Smooth muscle cell (in vitro differentiated cells): ENCODE results near the gene TIPARP. TPM values are rescaled to one million over a fixed set of nuclear protein-coding genes. Genes with fewer than 3 reads are reported as not detected.

Source experiments
- DNase-seq: peaks from one replicate; lab custom pipeline; 2025; ENCODE audit not compliant: unreplicated experiment; lab: John Stamatoyannopoulos, UW
- H2AFZ ChIP-seq: fragments of 200-600 bp; sonication (generic); 2 replicates; pipeline ENCODE4 v1.6.0; 2016; ENCODE audit warnings: antibody characterized with exemption, low read depth, mild to moderate bottlenecking
- H3F3A ChIP-seq: fragments of 200-600 bp; sonication (generic); 2 replicates; pipeline ENCODE4 v1.6.0; 2017; ENCODE audit warnings: antibody characterized with exemption, low read depth
- H3K27ac ChIP-seq: fragments of 200-600 bp; sonication (generic); 2 replicates; pipeline ENCODE4 v1.5.1; 2016; ENCODE audit warnings: low read depth, mild to moderate bottlenecking
- H3K27me3 ChIP-seq: fragments of 200-600 bp; sonication (generic); 2 replicates; pipeline ENCODE4 v1.6.1; 2016; ENCODE audit warnings: low read depth, mild to moderate bottlenecking
- H3K36me3 ChIP-seq: fragments of 200-600 bp; sonication (generic); 2 replicates; pipeline ENCODE4 v1.5.1; 2016; ENCODE audit warnings: low read depth
- H3K4me1 ChIP-seq: fragments of 200-600 bp; sonication (generic); 2 replicates; pipeline ENCODE4 v1.5.1; 2016; ENCODE audit warnings: low read depth
- H3K4me2 ChIP-seq: fragments of 200-600 bp; sonication (generic); 2 replicates; pipeline ENCODE4 v1.6.0; 2016; ENCODE audit warnings: mild to moderate bottlenecking
- H3K4me3 ChIP-seq: fragments of 200-600 bp; sonication (generic); 2 replicates; pipeline ENCODE4 v1.5.1; 2016; ENCODE audit warnings: mild to moderate bottlenecking
- H3K79me2 ChIP-seq: fragments of 200-600 bp; sonication (generic); 2 replicates; pipeline ENCODE4 v1.6.0; 2016; ENCODE audit warnings: low read depth, mild to moderate bottlenecking
- H3K9ac ChIP-seq: fragments of 200-600 bp; sonication (generic); 2 replicates; pipeline ENCODE4 v1.6.0; 2016; ENCODE audit warnings: low read depth
- H3K9me3 ChIP-seq: fragments of 200-600 bp; sonication (generic); replicated peaks from 2 replicates; pipeline ENCODE4 v1.5.1; 2016; ENCODE audit warnings: low read depth
- H4K20me1 ChIP-seq: fragments of 200-600 bp; sonication (generic); 2 replicates; pipeline ENCODE4 v1.6.0; 2016; ENCODE audit warnings: low read depth
- CTCF ChIP-seq: fragments of 200-600 bp; sonication (generic); IDR thresholded peaks from 2 replicates; pipeline ENCODE4 v1.5.1; 2017; ENCODE audit warnings: borderline replicate concordance, mild to moderate bottlenecking, antibody characterized with exemption; ENCODE audit not compliant: insufficient read depth, poor library complexity, severe bottlenecking
- WGBS: methylation state at CpG from one replicate; pipeline ENCODE4 v1.1.7; 2016; ENCODE audit warnings: low lambda C conversion rate; 5-methylcytosine and 5-hydroxymethylcytosine counted together
- polyA plus RNA-seq: library from polyadenylated mRNA; unstranded; fragments of >200 nt; fragmentation: Nextera tagmentation; extraction: Ambion mirVana; gene quantifications from 2 replicates; pipeline ENCODE4 v1.2.1, GENCODE V29; 2016
- total RNA-seq: library from RNA; depleted of rRNA; stranded (reverse); fragments of >200 nt; gene quantifications from 2 replicates; pipeline ENCODE4 v1.2.3, GENCODE V29; 2014

Gene TIPARP
- total and polyA plus RNA-seq, 2 experiments from 2014 or later: 12.5 to 65.2 TPM

DNA sequence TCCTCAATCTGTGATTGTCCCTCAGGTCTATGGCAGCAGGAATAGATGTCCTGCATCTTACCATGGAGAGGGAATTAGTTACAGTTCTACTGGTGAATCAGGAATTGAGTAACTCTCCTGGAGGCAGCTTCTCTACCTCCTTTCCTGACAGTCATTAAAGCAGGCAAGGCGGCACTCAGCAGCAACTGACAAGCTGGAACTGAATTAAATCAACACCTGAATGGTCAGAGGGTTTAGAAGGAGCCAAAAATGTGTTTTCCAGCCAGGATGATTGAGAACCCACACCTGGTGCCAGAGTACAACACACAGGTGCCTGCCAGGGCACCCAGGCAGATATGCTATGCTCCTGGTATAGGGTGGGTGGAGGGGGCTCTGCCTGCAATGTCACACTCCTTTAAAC is 43.1 kb upstream of the TIPARP start:
- Histone ChIP-seq H3K4me2 (no peak overlapping the region), H2AFZ (no peak overlapping the region), H3K9ac (no peak overlapping the region), H3K79me2 (no peaks in the 10 kb centered on the region), H3K4me3 (no peak overlapping the region), H3K4me1 (no peaks in the 10 kb centered on the region), H3K27ac (no peak overlapping the region), H3K27me3 (no peaks in the 10 kb centered on the region), H3K36me3 (no peaks in the 10 kb centered on the region), H3K9me3 (no peaks in the 10 kb centered on the region), H4K20me1 (no peaks in the 10 kb centered on the region), H3F3A (no peaks in the 10 kb centered on the region)
- no peak for DNase-seq
- TF ChIP-seq CTCF: no peak
- 83% methylated on average over 1 of the region's 1 CpG for WGBS

DNA sequence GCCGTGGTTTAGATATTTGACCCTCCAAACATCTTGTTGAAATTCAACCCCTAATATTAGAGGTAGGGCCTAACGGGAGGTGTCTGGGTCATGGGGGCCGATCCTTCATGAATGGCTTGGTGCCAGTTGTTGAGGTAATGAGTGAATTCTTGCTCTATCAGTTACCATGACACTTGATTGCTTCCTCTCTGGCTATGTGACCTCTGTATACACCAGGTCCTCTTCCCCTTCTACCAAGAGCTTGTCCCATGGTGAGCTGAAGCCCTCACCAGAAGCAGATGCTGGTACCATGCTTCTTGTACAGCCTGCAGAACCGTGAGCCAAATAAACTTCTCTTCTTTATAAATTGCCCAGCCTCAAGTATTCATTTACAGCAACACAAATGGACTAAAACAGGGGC is 41.8 kb upstream of the TIPARP start:
- no peak for DNase-seq
- 99% methylated on average over 4 of the region's 4 CpGs for WGBS
- Histone ChIP-seq H3K9ac (no peak overlapping the region), H4K20me1 (no peaks in the 10 kb centered on the region), H3K4me1 (no peaks in the 10 kb centered on the region), H3K4me2 (no peak overlapping the region), H2AFZ (no peak overlapping the region), H3K27ac (peak overlapping the region; percentile 92), H3K4me3 (no peak overlapping the region), H3K36me3 (no peaks in the 10 kb centered on the region), H3K27me3 (no peaks in the 10 kb centered on the region), H3K9me3 (no peaks in the 10 kb centered on the region), H3K79me2 (no peaks in the 10 kb centered on the region), H3F3A (no peaks in the 10 kb centered on the region)
- TF ChIP-seq CTCF: no peak

DNA sequence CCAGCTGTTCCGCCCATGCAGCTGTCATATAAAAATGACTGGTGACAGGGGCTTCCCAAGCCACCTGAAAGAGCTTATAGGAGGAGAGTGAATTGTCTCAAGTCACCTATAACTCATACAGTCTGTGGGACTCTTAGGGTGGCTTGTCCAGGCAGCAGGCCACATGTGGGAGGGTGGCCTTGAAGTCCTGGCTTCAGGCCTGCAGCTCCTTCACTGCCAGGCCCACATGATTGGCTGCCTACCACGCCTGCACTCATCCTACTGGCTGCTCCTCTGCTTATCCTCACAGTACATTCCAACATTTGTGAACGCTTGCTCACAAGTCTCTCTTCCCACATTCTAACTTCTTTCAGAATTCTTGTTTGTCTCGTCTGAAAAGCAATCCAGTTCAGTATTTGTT is 41.1 kb upstream of the TIPARP start:
- Histone ChIP-seq H3K4me3 (no peak overlapping the region), H4K20me1 (no peaks in the 10 kb centered on the region), H3K4me2 (peak overlapping the region; percentile 45), H3K27me3 (no peaks in the 10 kb centered on the region), H3K9ac (peak overlapping the region; percentile 13), H3K4me1 (no peaks in the 10 kb centered on the region), H3K36me3 (no peaks in the 10 kb centered on the region), H3F3A (no peaks in the 10 kb centered on the region), H2AFZ (peak overlapping the region; percentile 11), H3K9me3 (no peaks in the 10 kb centered on the region), H3K79me2 (no peaks in the 10 kb centered on the region), H3K27ac (peak overlapping the region; percentile 92)
- TF ChIP-seq CTCF: no peak
- WGBS: 32% methylated on average over 4 of the region's 4 CpGs
- no peak for DNase-seq

DNA sequence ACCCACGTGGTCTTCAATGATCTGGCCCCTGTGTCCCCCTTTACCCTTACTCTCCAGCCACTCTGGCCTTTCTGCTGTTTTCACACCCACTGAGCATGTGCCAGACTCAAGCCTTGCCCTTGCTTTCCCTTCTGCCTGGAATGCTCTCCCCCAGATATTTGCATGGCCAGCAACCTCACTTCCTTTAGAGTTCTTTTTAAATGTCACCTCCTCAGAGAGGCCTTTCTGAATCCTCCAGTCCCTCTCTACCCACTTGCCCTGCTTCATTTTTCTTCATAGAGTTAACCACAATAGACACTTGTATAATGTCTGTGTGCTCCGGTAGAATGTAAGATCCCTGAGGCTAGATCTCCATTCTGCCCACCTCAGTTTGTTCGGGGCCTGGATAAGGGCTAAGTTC is 39.4 kb upstream of the TIPARP start:
- Histone ChIP-seq H3F3A (no peaks in the 10 kb centered on the region), H3K4me3 (no peak overlapping the region), H3K9me3 (no peaks in the 10 kb centered on the region), H3K9ac (no peak overlapping the region), H3K4me1 (no peaks in the 10 kb centered on the region), H3K79me2 (no peaks in the 10 kb centered on the region), H3K27ac (no peak overlapping the region), H2AFZ (peak overlapping the region; percentile 64), H3K36me3 (no peaks in the 10 kb centered on the region), H3K27me3 (peaks cover under 1% of the 10 kb centered on the region), H3K4me2 (no peak overlapping the region), H4K20me1 (no peaks in the 10 kb centered on the region)
- TF ChIP-seq CTCF: no peak
- 68% methylated on average over 3 of the region's 3 CpGs for WGBS
- no peak for DNase-seq
